A549 treated with AZD9567 at 1 μM for 4 hours (cell line): ENCODE data around the gene LRRC49. TPM values are rescaled to one million over a fixed set of nuclear protein-coding genes. Genes with fewer than 3 reads are reported as not detected.

Experiments used
- total RNA-seq: library from RNA; stranded (reverse); fragments of 200-300 nt; extraction: Qiagen RNA extraction; gene quantifications from 5 replicates; pipeline ENCODE4 v1.2.3, GENCODE V29; 2022; ENCODE audit not compliant: insufficient read depth

LRRC49 gene
- total RNA-seq, result 3.0 to 6.0 TPM (median 3.7 TPM) in 5 replicates

GRCh38 chr15:70892002-70892911 lies at the start of gene LRRC49, which contains the start of gene THAP10:
LRRC49 (plus strand) TSS chr15:70892826; CDS start chr15:70892895, 69 bp downstream.
THAP10 (minus strand) TSS chr15:70892433; CDS start chr15:70892272, 161 bp downstream.

GRCh38 chr15:70853973-70854665 lies 38.5 kb upstream of the LRRC49 start, which contains the start of gene LARP6:
LARP6 (minus strand) TSS chr15:70854157; CDS start chr15:70854088, 69 bp downstream.

Other genes with a start within 250 kb of the LRRC49 start
- gene UACA, start 129.3 kb upstream of the LRRC49 start, total RNA-seq, result 33.9 to 42.6 TPM (median 35.0 TPM) in 5 replicates
- 40.1 to 78.5 TPM (median 75.4 TPM) in 5 replicates for gene LARP6, start 38.7 kb upstream of the LRRC49 start, total RNA-seq
- gene THAP10, start 393 bp upstream of the LRRC49 start, total RNA-seq, result 4.7 to 8.2 TPM (median 6.2 TPM) in 5 replicates
- gene THSD4, start 222.6 kb downstream of the LRRC49 start, total RNA-seq, result 20.5 to 24.6 TPM (median 24.4 TPM) in 5 replicates